Parathyroid adenoma (tissue), 2 donors: ENCODE data around the gene DMD.

Experiments used
- H2AFZ ChIP-seq: fragments of 300-600 bp; sonication (generic); one replicate; pipeline ENCODE4 v1.7.0; 2017; ENCODE audit warnings: antibody characterized with exemption, mild to moderate bottlenecking
- H3K27ac ChIP-seq: fragments of 300-600 bp; sonication (generic); one replicate; pipeline ENCODE4 v1.7.0; 2017
- H3K27me3 ChIP-seq: fragments of 300-600 bp; sonication (generic); one replicate; pipeline ENCODE4 v1.7.0; 2017; ENCODE audit warnings: low read length; ENCODE audit not compliant: control insufficient read depth, insufficient read depth
- H3K36me3 ChIP-seq: fragments of 300-600 bp; sonication (generic); one replicate; pipeline ENCODE4 v1.7.0; 2017; ENCODE audit warnings: low read length; ENCODE audit not compliant: control insufficient read depth, insufficient read depth
- H3K4me1 ChIP-seq: fragments of 300-600 bp; sonication (generic); one replicate; pipeline ENCODE4 v1.7.0; 2017; ENCODE audit warnings: control low read depth
- H3K4me2 ChIP-seq: fragments of 300-600 bp; sonication (generic); one replicate; pipeline ENCODE4 v1.7.0; 2017; ENCODE audit warnings: low read length
- H3K4me3 ChIP-seq: fragments of 300-600 bp; sonication (generic); one replicate; pipeline ENCODE4 v1.7.0; 2017; ENCODE audit warnings: low read depth, low read length
- H3K79me2 ChIP-seq: fragments of 300-600 bp; sonication (generic); one replicate; pipeline ENCODE4 v1.7.0; 2017; ENCODE audit warnings: control low read depth
- H3K9ac ChIP-seq: fragments of 300-600 bp; sonication (generic); one replicate; pipeline ENCODE4 v1.7.0; 2017; ENCODE audit warnings: mild to moderate bottlenecking
- H3K9me3 ChIP-seq: fragments of 300-600 bp; sonication (generic); one replicate; pipeline ENCODE4 v1.7.0; 2017; ENCODE audit warnings: low read length; ENCODE audit not compliant: control insufficient read depth
- CTCF ChIP-seq: fragments of 300-600 bp; sonication (generic); IDR thresholded peaks from one replicate; pipeline ENCODE4 v1.7.0; 2017; ENCODE audit warnings: antibody characterized with exemption, mild to moderate bottlenecking
- donor health status: primary hyperparathyroidism.

The DMD gene

GRCh38 chrX:31298916-31299315, 1912.4 kb downstream of the DMD start:
- H3K27me3 ChIP-seq, result no peaks in the 10 kb centered on the region
- no peaks in the 10 kb centered on the region for H3K36me3 ChIP-seq
- H3K4me2 ChIP-seq, result no peak overlapping the region
- H3K27ac ChIP-seq, result no peak overlapping the region
- H3K4me1 ChIP-seq, result no peaks in the 10 kb centered on the region
- H3K4me3 ChIP-seq, result no peak overlapping the region
- no peak for TF ChIP-seq CTCF
- H3K9ac ChIP-seq, result no peak overlapping the region
- H2AFZ ChIP-seq, result no peak overlapping the region
- no peaks in the 10 kb centered on the region for H3K9me3 ChIP-seq
- H3K79me2 ChIP-seq, result no peaks in the 10 kb centered on the region

GRCh38 chrX:31297881-31298280, 1913.5 kb downstream of the DMD start:
- no peaks in the 10 kb centered on the region for H3K79me2 ChIP-seq
- H3K4me2 ChIP-seq, result no peak overlapping the region
- H3K9me3 ChIP-seq, result no peaks in the 10 kb centered on the region
- H3K4me3 ChIP-seq, result no peak overlapping the region
- no peak for TF ChIP-seq CTCF
- no peaks in the 10 kb centered on the region for H3K4me1 ChIP-seq
- no peak overlapping the region for H3K27ac ChIP-seq
- H3K36me3 ChIP-seq, result no peaks in the 10 kb centered on the region
- H2AFZ ChIP-seq, result no peak overlapping the region
- no peak overlapping the region for H3K9ac ChIP-seq
- H3K27me3 ChIP-seq, result no peaks in the 10 kb centered on the region

- no peak for TF ChIP-seq CTCF
- no peaks in the 10 kb centered on the region for H3K9me3 ChIP-seq
- no peak overlapping the region for H3K9ac ChIP-seq
- H2AFZ ChIP-seq, result no peak overlapping the region
- no peaks in the 10 kb centered on the region for H3K4me1 ChIP-seq
- H3K27ac ChIP-seq, result no peak overlapping the region
- no peaks in the 10 kb centered on the region for H3K27me3 ChIP-seq
- H3K4me3 ChIP-seq, result no peak overlapping the region
- H3K79me2 ChIP-seq, result no peaks in the 10 kb centered on the region
- H3K4me2 ChIP-seq, result no peak overlapping the region
- no peaks in the 10 kb centered on the region for H3K36me3 ChIP-seq
Measured at GRCh38 chrX:31294475-31294874, 1916.9 kb downstream of the DMD start.

- Histone ChIP-seq H3K27me3 (no peaks in the 10 kb centered on the region), H3K4me2 (no peak overlapping the region), H2AFZ (no peak overlapping the region), H3K27ac (no peak overlapping the region), H3K9ac (no peak overlapping the region), H3K79me2 (no peaks in the 10 kb centered on the region), H3K36me3 (no peaks in the 10 kb centered on the region), H3K4me1 (no peaks in the 10 kb centered on the region), H3K9me3 (no peaks in the 10 kb centered on the region), H3K4me3 (no peak overlapping the region)
- peak; percentile 16 for TF ChIP-seq CTCF
Measured at GRCh38 chrX:31293409-31293808, 1917.9 kb downstream of the DMD start.

GRCh38 chrX:31291131-31291530, 1920.2 kb downstream of the DMD start:
- no peak for TF ChIP-seq CTCF

More at GRCh38 chrX:31291131-31291530, 1920.2 kb downstream of the DMD start:
- H3K4me1 ChIP-seq, result no peaks in the 10 kb centered on the region
- H3K79me2 ChIP-seq, result no peaks in the 10 kb centered on the region
- no peak overlapping the region for H3K4me2 ChIP-seq
- no peak overlapping the region for H3K4me3 ChIP-seq
- H3K9ac ChIP-seq, result no peak overlapping the region
- H3K9me3 ChIP-seq, result no peaks in the 10 kb centered on the region
- no peak overlapping the region for H3K27ac ChIP-seq
- H3K27me3 ChIP-seq, result no peaks in the 10 kb centered on the region
- no peaks in the 10 kb centered on the region for H3K36me3 ChIP-seq
- H2AFZ ChIP-seq, result no peak overlapping the region
